KOPT-K1 (cell line): ENCODE measurements around the gene COG8.

ENCODE experiments used
- H3K27ac ChIP-seq: fragments of 200-600 bp; sonication (generic); 2 replicates; pipeline ENCODE4 v1.5.1; 2016; ENCODE audit warnings: antibody characterized with exemption, mild to moderate bottlenecking, low read depth, low read length; ENCODE audit not compliant: poor library complexity, severe bottlenecking
- H3K36me3 ChIP-seq: fragments of 200-600 bp; sonication (generic); 2 replicates; pipeline ENCODE4 v1.5.1; 2017; ENCODE audit warnings: antibody characterized with exemption, mild to moderate bottlenecking, low read length, moderate library complexity; ENCODE audit not compliant: insufficient read depth
- H3K9me3 ChIP-seq: fragments of 200-600 bp; sonication (generic); 2 replicates; pipeline ENCODE4 v1.5.1; 2017; ENCODE audit warnings: antibody characterized with exemption, low read length, mild to moderate bottlenecking; ENCODE audit not compliant: insufficient read depth, poor library complexity, severe bottlenecking

Gene COG8, protein sequence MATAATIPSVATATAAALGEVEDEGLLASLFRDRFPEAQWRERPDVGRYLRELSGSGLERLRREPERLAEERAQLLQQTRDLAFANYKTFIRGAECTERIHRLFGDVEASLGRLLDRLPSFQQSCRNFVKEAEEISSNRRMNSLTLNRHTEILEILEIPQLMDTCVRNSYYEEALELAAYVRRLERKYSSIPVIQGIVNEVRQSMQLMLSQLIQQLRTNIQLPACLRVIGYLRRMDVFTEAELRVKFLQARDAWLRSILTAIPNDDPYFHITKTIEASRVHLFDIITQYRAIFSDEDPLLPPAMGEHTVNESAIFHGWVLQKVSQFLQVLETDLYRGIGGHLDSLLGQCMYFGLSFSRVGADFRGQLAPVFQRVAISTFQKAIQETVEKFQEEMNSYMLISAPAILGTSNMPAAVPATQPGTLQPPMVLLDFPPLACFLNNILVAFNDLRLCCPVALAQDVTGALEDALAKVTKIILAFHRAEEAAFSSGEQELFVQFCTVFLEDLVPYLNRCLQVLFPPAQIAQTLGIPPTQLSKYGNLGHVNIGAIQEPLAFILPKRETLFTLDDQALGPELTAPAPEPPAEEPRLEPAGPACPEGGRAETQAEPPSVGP

DNA sequence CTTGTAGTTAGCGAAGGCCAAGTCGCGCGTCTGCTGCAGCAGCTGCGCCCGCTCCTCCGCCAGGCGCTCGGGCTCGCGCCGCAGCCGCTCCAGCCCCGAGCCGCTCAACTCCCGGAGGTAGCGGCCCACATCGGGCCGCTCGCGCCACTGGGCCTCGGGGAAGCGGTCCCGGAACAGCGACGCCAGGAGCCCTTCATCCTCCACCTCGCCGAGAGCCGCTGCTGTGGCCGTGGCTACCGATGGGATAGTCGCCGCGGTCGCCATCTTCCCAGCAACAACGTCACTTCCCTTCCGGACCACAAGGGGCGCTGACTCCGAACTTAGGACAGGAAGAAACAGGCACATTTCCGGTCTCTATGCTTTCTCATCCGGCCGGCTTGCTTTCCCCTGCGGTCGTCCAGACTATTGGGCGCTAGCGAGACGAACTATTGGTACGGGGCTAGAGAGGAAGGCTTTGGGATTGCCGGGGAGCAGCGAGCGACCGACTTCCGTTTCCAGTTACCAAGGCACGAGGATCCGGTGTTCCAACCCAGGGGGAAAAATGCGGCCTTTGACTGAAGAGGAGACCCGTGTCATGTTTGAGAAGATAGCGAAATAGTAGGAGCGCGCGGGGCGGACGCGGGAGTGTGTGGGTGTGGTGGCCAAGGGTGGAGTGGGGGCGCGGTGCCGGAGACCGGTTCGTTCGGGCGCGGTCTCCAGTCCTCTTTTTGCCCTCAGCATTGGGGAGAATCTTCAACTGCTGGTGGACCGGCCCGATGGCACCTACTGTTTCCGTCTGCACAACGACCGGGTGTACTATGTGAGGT is at the start of gene COG8, which contains the start of gene NIP7:
Gene COG8, minus strand, starts transcription at position 276 of the 806 bp plus-strand sequence. Its CDS starts 12 bp downstream, at position 264.
Gene NIP7, plus strand, starts transcription at position 484 of the 806 bp plus-strand sequence. Its CDS starts 58 bp downstream, at position 542.
- H3K27ac ChIP-seq = peak within 1 kb of the TSS; percentile 80
- no peaks in the 10 kb centered on the region for H3K9me3 ChIP-seq
- peaks cover 62% of the 10 kb centered on the region for H3K36me3 ChIP-seq

DNA sequence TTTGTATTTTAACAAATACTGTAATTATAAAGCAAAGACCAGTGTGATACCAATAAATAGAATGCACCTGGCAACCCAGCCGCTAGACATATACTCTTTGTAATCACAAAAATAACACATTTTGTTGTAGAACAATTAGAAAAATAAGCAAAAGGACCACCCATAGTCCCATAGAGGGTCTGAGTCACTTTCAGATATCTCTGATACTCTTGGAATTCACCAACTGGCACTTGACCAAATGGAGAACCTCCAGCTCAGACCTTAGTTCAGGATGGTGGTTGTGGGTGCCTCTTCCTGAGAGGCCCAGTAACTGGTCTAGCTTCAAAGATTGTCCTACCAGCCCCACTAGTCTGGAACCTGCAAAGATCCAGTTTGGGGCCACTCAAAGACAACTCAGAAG is 47.2 kb upstream of the COG8 start:
- Histone ChIP-seq H3K9me3 (no peaks in the 10 kb centered on the region), H3K36me3 (peaks cover 29% of the 10 kb centered on the region), H3K27ac (no peak overlapping the region)

DNA sequence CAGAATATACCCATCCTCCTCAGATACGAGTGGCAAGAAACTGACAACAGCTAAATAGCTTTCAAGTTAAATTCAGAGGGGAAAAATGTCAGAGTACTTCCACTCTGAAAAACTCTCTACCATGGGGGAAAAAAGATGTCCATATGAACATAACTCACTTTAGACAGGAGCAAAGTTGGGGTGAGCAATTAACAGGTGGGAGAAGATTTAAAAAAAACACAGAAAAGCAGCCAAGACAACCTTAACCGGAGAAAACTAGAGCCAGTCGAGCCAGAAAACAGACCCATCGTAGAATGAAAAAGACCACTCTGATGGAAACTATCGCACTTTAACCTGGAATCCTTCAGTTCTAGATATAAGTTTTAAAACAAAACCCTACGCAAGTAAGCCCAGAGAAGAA is 45.6 kb upstream of the COG8 start:
- peak overlapping the region; percentile 77 for H3K27ac ChIP-seq
- H3K9me3 ChIP-seq = no peaks in the 10 kb centered on the region
- peaks cover 45% of the 10 kb centered on the region for H3K36me3 ChIP-seq

GRCh38 chr16:69382421-69382820 is 43.1 kb upstream of the COG8 start:
- no peak overlapping the region for H3K27ac ChIP-seq
- no peaks in the 10 kb centered on the region for H3K9me3 ChIP-seq
- peaks cover 71% of the 10 kb centered on the region for H3K36me3 ChIP-seq

DNA sequence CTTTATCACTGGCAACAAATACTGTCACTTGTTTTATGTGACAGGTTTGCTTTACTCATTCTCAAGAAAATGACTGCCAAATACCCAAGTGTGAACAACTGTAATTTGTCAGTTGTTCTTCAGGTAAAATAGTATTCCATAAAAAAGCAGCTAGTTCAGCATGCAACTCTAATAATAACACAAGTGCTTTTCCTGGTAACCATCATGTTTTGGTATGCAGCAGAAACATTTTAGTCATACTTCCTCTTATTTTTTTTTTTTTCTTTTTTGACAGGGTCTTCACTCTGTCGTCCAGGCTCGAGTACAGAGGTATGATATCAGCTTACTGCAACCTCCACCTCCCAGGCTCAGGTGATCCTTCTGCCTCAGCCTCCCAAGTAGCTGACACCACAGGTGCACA is 41.9 kb upstream of the COG8 start:
- no peaks in the 10 kb centered on the region for H3K9me3 ChIP-seq
- peaks cover 83% of the 10 kb centered on the region for H3K36me3 ChIP-seq
- H3K27ac ChIP-seq = no peak overlapping the region

- Histone ChIP-seq H3K27ac (no peak overlapping the region), H3K9me3 (no peaks in the 10 kb centered on the region), H3K36me3 (peaks cover 92% of the 10 kb centered on the region)
These were observed 39.4 kb upstream of the COG8 start for GRCh38 chr16:69378760-69379159.

DNA sequence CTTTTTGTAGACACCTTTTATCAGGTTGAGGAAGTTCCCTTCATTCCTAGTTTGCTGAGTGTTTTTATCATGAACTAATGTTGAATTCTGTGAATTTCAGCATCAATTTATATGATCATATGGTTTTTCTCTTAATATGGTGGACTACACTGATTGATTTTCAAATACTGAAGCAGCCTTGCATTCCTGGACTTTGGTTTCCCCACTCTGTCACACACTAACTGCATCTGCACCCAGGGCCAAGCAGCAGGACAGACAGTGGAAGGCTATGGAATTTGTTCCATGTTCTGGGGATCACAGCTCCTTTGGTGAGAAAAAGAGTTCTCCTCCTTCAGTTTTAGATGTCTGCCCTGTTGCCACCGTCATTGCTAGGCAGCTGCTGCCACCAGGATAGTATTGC is 38.7 kb upstream of the COG8 start:
- H3K36me3 ChIP-seq = peaks cover 91% of the 10 kb centered on the region
- H3K9me3 ChIP-seq = no peaks in the 10 kb centered on the region
- no peak overlapping the region for H3K27ac ChIP-seq

DNA sequence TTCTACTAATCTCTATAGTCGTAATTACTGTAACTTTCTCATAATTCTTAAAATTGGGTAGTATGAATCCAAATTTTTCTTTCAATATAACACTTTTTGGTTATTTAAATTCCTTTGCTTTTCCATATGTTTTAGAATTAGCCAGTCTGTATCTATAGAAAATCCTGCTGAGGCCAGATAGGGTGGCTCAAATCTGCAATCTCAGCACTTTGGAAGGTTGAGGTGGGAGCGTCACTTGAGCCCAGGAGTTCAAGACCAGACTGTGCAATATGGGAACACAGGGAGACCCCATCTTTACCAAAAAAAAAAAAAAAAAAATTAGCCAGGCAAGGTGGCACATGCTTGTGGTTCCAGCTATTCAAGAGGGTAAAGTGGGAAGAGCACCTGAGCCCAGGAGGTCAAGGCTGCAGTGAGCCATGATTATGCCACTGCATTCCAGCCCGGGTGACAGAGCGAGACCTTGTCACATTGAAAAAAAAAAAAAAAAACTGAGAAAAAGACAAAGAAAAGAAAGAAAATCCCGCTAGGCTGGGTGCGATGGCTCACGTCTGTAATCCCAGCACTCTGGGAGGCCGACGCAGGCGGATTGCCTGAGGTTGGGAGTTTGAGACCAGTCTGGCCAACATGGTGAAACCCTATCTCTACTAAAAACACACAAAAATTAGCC is 37.2 kb upstream of the COG8 start:
- H3K9me3 ChIP-seq = no peaks in the 10 kb centered on the region
- peaks cover 91% of the 10 kb centered on the region for H3K36me3 ChIP-seq
- H3K27ac ChIP-seq = no peak overlapping the region

DNA sequence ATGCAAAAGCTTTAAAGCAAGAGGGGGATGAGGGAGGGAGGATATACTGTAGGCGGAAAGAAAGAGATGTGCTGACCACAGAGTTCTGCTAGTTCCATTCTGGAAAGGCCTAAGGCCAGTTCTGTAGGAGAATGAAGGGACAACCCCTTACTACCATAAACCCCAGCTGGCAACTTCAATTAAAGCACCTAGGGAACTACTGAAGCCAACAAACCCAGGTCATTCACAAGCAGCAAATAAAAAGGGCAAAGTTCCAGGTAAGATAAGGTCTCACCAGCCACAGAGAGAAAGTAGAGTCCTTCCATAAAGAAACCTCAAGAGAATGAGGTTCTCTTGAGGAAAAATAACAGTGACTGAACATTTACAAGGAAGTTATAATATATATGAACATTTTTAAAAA is 33.7 kb upstream of the COG8 start:
- Histone ChIP-seq H3K36me3 (peaks cover 91% of the 10 kb centered on the region), H3K27ac (no peak overlapping the region), H3K9me3 (no peaks in the 10 kb centered on the region)

- Histone ChIP-seq H3K9me3 (no peaks in the 10 kb centered on the region), H3K27ac (no peak overlapping the region), H3K36me3 (peaks cover 91% of the 10 kb centered on the region)
These were observed 32.2 kb upstream of the COG8 start for GRCh38 chr16:69371564-69371963.

DNA sequence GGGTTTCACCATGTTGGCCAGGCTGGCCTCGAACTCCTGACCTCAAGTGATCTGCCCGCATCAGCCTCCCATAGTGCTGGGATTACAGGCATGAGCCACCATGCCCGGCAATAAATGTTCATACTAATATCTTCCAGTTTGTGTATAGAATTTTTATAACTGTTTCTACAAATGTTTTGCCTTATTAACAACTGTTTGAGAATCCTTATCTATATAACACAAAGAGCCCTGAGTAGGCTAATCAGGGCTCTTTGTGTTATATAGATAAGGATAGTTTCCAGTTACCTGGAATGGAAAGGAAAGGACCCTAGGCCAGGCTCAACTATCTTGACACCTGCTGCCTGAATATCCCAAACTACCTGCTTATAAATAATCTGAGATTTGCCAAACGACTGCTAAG is 29.5 kb upstream of the COG8 start:
- Histone ChIP-seq H3K27ac (no peak overlapping the region), H3K36me3 (peaks cover 99% of the 10 kb centered on the region), H3K9me3 (no peaks in the 10 kb centered on the region)

DNA sequence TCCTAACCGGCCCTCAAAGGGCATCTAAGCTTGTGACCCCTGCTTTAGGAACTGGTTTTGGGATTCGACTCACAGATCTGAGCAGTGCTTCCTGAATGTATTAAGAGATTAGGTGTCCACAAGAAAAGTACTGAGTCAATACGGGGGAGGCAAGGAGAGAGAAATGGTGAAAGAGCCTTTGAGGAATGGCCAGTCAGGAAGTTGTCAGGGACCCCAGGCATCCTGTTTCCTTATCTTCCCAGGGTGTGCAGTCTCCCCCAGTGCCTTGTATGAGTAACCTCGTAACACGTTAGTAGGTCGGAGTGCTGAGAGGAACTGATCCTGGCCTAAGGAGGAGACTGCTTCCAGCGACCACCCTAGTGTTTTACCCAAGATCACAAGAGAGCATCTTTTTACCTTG is 28.6 kb upstream of the COG8 start:
- Histone ChIP-seq H3K9me3 (no peaks in the 10 kb centered on the region), H3K36me3 (peaks cover 100% of the 10 kb centered on the region), H3K27ac (no peak overlapping the region)

- Histone ChIP-seq H3K9me3 (no peaks in the 10 kb centered on the region), H3K27ac (no peak overlapping the region), H3K36me3 (peaks cover 90% of the 10 kb centered on the region)
These were observed 27.1 kb upstream of the COG8 start for GRCh38 chr16:69366431-69366830.

GRCh38 chr16:69365901-69366300 is 26.5 kb upstream of the COG8 start:
- H3K9me3 ChIP-seq = no peaks in the 10 kb centered on the region
- H3K36me3 ChIP-seq = peaks cover 90% of the 10 kb centered on the region
- no peak overlapping the region for H3K27ac ChIP-seq

- no peak overlapping the region for H3K27ac ChIP-seq
- H3K9me3 ChIP-seq = no peaks in the 10 kb centered on the region
- H3K36me3 ChIP-seq = peaks cover 75% of the 10 kb centered on the region
These were observed 24.7 kb upstream of the COG8 start for GRCh38 chr16:69364088-69364487.
